Pancreas (tissue), 10 donors: ENCODE results near the gene RHOA. TPM values are rescaled to one million over a fixed set of nuclear protein-coding genes. Genes with fewer than 3 reads are reported as not detected.
"Not testable (repeated sequence)": the region's sequence is repeated elsewhere in the genome, so short reads cannot be mapped to it uniquely, and the experiment has no call there.

Source experiments
- ATAC-seq, 4 donors: fragments of 200-7000 bp; cut with Tn5 transposase; one replicate each; pipeline versions ENCODE4 v1.8.0 to v1.9.1; 2020; ENCODE audit warnings: mild to moderate bottlenecking in 4 of 4, moderate library complexity in 4 of 4
- DNase-seq, 6 donors: peaks; one replicate each; pipeline ENCODE4 v3.0.0-alpha.2; 2020
- FAIRE-seq: peaks from 2 replicates; lab custom pipeline; 2012; peaks lifted over from hg19 to GRCh38; lab: Jason Lieb, UNC
- H3K27ac ChIP-seq, 4 donors: fragments of 200-600 bp; sonication (generic); 1 replicate in 3 of 4; 2 replicates in 1 of 4; pipeline versions ENCODE4 v1.5.0 to v1.8.0; 2020
- H3K27me3 ChIP-seq, 4 donors: fragments of 200-600 bp; one replicate each; pipeline ENCODE4 v1.8.0; 2021
- H3K36me3 ChIP-seq, 3 donors: fragments of 200-600 bp; sonication (generic) in 1 of 3; one replicate each; pipeline versions ENCODE4 v1.5.0 to v1.8.0; 2020 to 2021
- H3K4me1 ChIP-seq, 3 donors: fragments of 200-600 bp; one replicate each; pipeline ENCODE4 v1.8.0; 2021
- H3K4me3 ChIP-seq, 4 donors: fragments of 200-600 bp; sonication (generic) in 2 of 4; one replicate each; pipeline versions ENCODE4 v1.5.0 to v1.8.0; 2020 to 2021
- H3K9me3 ChIP-seq, 4 donors: fragments of 200-600 bp; one replicate each; pipeline ENCODE4 v1.8.0; 2021
- WGBS, 2 donors: extraction: QIAGEN DNeasy Blood & Tissue Kit; methylation state at CpG; one replicate each; pipeline ENCODE4 v1.1.7; 2013; 5-methylcytosine and 5-hydroxymethylcytosine counted together
- intact Hi-C, 3 donors: fragments of 100-400 bp; cut with DNase I; formaldehyde crosslinking; loops; one replicate each; pipeline versions ENCODE4 v1.11.1 to v1.14.2; 2022
- polyA plus RNA-seq, 2 donors: library from polyadenylated mRNA; stranded (reverse); fragments of 200-250 nt; gene quantifications; one replicate each; pipeline ENCODE4 v1.2.3, GENCODE V29; 2013
- total RNA-seq, 6 donors: library from RNA; stranded (reverse); fragmentation: NEBNext Ultra II Directional in 4 of 6; extraction: Animal tissue kit (Norgen Biotek cat#: 25700) in 4 of 6; gene quantifications; one replicate each; pipeline versions ENCODE4 v1.2.1 to v1.2.4, GENCODE V29; 2021 to 2023
- TF ChIP-seq, protein P1 (sequence below), 4 donors: fragments of 200-600 bp; sonication (generic) in 3 of 4; IDR thresholded peaks; one replicate each; pipeline versions ENCODE4 v1.5.0 to v1.8.0; 2021; ENCODE audit warnings: antibody characterized with exemption in 4 of 4
- donor health status: healthy with polysubstance abuse.
- donor health status: DM: no; HTN: no; CAD: no; lungs with moderate emphysema.
- donor health status: DM: no; HTN: no; CAD: no.
- donor health status: control.
- donor health status: control.
- donor health status: Bipolar disorder and iron deficiency.
- donor health status: DM: yes; HTN: yes; CAD: no.
- donor health status: DM: no; HTN: no; CAD: no.
- donor health status: DM: no; HTN: no; CAD: no.
- donor health status: DM: yes; HTN: yes; CAD: no.

The RHOA gene
- total and polyA plus RNA-seq, 8 donors: 77.8 to 209 (median 138) TPM

DNA sequence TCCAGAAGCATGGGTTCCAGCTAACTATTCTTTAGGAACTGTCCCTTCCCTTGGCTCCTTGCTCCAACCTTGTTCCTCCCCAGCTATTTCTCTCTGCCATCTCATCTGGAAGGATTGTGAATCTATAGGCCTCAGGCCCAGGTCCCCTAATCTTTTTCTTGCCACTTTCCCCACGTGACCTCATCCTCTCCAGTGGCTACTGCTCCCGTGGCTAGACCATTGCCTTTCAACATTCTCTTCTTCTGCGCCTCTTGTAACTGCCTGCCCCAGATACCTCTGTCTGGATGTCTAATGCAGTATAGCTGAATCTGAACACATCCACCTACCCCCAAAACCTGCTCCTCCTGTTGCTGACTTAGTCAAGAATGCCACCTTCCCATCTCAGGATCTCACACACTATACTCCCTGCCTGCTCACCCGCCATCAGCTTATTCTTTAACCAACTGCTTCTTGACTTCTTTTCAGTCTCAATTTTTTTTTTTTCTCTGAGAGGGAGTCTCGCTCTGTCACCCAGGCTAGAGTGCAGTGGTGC lies 58.8 kb downstream of the RHOA start:
- Histone ChIP-seq H3K9me3 (no peaks in the 10 kb centered on the region), H3K4me3 (no peak overlapping the region), H3K27ac (peak overlapping the region in 1 of 4 donors; percentile 12), H3K36me3 (no peaks in the 10 kb centered on the region), H3K27me3 (no peaks in the 10 kb centered on the region), H3K4me1 (peaks cover 0 to 8% (median 0%) of the 10 kb centered on the region in 3 donors)
- DNase-seq (no peak), ATAC-seq (no peak), FAIRE-seq (no peak)
- intact Hi-C loops: no loop called here
- 88 to 92% methylated on average over 5 of the region's 5 CpGs for WGBS, 2 donors
- TF ChIP-seq, protein P1, sequence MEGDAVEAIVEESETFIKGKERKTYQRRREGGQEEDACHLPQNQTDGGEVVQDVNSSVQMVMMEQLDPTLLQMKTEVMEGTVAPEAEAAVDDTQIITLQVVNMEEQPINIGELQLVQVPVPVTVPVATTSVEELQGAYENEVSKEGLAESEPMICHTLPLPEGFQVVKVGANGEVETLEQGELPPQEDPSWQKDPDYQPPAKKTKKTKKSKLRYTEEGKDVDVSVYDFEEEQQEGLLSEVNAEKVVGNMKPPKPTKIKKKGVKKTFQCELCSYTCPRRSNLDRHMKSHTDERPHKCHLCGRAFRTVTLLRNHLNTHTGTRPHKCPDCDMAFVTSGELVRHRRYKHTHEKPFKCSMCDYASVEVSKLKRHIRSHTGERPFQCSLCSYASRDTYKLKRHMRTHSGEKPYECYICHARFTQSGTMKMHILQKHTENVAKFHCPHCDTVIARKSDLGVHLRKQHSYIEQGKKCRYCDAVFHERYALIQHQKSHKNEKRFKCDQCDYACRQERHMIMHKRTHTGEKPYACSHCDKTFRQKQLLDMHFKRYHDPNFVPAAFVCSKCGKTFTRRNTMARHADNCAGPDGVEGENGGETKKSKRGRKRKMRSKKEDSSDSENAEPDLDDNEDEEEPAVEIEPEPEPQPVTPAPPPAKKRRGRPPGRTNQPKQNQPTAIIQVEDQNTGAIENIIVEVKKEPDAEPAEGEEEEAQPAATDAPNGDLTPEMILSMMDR (IDR thresholded peaks at IDR 0.05): no peak

DNA sequence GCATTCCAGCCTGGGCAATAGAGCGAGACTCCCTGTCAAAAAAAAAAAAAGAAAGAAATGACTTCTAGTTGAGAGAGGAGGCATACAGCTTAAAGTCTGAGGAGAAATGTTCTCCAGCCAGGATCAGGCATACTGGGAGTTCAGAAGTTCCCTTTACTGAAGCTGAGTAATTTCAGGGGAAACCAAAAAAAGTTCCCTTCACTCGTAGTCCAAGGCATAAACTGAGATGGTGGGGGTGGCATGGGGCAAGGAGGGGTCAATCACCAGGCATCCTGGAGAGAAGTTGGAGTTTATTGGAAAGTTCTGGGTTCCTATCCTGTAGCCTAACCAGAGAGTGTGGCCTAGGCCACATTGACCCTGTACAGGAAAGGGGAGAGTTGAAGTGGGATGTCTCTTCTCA lies 59.5 kb downstream of the RHOA start:
- H3K4me3 ChIP-seq: no peak overlapping the region
- H3K27ac ChIP-seq: peak overlapping the region in 2 of 4 donors; percentile 2 to 55
- TF ChIP-seq, protein P1 (IDR thresholded peaks at IDR 0.05): no peak
- H3K27me3 ChIP-seq: no peaks in the 10 kb centered on the region
- FAIRE-seq (no peak), DNase-seq (no peak), ATAC-seq (peak in 2 of 4 donors; percentile 17 to 36)
- 89 to 92% methylated on average over 2 of the region's 2 CpGs for WGBS, 2 donors
- H3K36me3 ChIP-seq: no peaks in the 10 kb centered on the region
- intact Hi-C loops: no loop called here
- H3K4me1 ChIP-seq: peaks cover 0 to 8% (median 0%) of the 10 kb centered on the region in 3 donors
- no peaks in the 10 kb centered on the region for H3K9me3 ChIP-seq

DNA sequence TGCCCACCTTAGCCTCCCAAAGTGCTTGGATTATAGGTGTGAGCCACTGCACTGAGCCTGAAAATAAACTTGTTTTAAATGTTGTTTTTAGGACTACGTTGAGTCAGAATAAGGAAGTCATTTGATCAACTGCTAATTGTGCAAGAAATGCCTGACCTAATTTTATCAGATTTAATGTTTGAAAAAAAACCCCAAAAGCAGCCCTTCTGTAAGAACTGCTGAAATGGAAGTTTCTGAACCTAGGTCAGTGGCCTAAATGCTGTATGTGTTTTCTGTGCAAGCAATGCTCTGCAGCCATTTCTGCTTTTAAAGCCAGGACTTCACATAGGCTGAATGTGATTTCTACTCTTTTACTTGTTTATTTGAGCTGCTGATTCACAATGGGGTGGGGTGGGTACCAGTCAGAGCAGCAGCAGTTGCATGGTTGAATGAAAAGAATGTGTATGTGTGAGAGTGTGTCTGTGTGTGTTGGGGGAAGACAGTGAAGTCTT lies 60.2 kb downstream of the RHOA start:
- H3K9me3 ChIP-seq: no peaks in the 10 kb centered on the region
- intact Hi-C loops: no loop called here
- peak in 3 of 4 donors; percentile 14 to 56 (median 53) for ATAC-seq
- TF ChIP-seq, protein P1 (IDR thresholded peaks at IDR 0.05): no peak
- no peaks in the 10 kb centered on the region for H3K27me3 ChIP-seq
- H3K4me1 ChIP-seq: peaks cover 0 to 5% (median 0%) of the 10 kb centered on the region in 3 donors
- WGBS, 2 donors: 39 to 57% methylated on average over 1 of the region's 1 CpG
- no peaks in the 10 kb centered on the region for H3K36me3 ChIP-seq
- H3K4me3 ChIP-seq: no peak overlapping the region
- FAIRE-seq: no peak
- H3K27ac ChIP-seq: peak overlapping the region in 2 of 4 donors; percentile 23 to 55
- no peak for DNase-seq

DNA sequence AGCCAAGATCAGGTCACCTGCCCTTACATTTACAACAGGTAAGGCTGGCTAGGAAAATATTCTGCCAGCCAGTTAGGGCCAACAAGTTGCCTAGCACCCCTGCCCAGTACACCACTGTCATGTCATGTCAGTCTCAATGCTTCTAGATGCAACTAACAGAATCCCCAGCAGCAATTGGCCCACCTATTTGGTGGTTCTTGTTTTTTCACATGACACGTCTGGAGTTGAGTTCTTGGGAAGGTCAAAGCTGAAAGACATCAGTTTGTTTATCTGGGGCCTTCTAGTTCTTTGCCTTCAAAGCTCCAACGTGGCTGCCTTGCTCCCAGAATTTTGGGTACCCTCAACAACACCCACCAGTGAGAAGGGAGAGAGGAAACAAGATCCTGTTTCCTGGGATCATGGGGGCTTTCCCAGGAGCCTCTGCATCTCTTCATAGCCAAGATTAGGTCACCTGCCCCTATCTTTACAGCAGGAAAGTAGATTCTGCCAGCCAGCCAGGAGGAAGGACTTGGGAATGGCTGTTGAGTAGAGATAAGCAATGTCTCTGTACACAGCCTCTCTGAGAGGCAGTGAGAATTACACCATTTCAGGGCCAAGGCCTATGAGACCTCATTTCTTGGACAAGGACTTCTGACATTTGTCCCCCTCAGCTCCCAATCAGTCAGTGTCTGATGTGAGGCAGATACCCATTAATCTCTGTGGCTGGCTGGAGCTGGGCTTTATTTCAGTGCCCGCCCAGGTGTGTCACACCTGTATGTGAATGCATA lies 62.2 kb downstream of the RHOA start:
- H3K4me3 ChIP-seq: no peak overlapping the region
- no peaks in the 10 kb centered on the region for H3K36me3 ChIP-seq
- intact Hi-C loops: no loop called here
- ATAC-seq (peak in 1 of 4 donors; percentile 5), FAIRE-seq (no peak), DNase-seq (no peak)
- TF ChIP-seq, protein P1 (IDR thresholded peaks at IDR 0.05): no peak
- H3K4me1 ChIP-seq: no peaks in the 10 kb centered on the region
- 58 to 71% methylated on average over 3 of the region's 3 CpGs for WGBS, 2 donors
- no peak overlapping the region for H3K27ac ChIP-seq
- H3K9me3 ChIP-seq: no peaks in the 10 kb centered on the region
- H3K27me3 ChIP-seq: no peaks in the 10 kb centered on the region

DNA sequence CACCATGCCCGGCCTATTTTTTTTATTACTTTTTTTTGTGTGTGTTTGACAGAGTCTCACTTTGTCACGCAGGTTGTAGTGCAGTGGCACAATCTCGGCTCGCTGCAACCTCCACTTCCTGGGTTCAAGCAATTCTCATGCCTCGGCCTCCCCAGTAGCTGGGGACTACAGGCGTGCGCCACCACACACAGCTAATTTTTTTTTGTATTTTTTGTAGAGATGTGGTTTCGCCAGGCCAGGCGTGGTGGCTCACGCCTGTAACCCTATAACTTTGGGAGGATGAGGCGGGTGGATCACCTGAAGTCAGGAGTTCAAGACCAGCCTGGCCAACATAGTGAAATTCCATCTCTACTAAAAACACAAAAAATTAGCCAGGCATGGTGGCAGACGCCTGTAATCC lies 63.4 kb downstream of the RHOA start:
- H3K27ac ChIP-seq, FAIRE-seq, intact Hi-C loops, ATAC-seq, H3K9me3 ChIP-seq, DNase-seq, H3K27me3 ChIP-seq, H3K4me3 ChIP-seq, H3K36me3 ChIP-seq, H3K4me1 ChIP-seq: not testable (repeated sequence)
- WGBS, 2 donors: 88 to 94% methylated on average over 12 of the region's 12 CpGs
